ENCODE data around the gene C16orf89.
"Not testable (repeated sequence)": the region's sequence is repeated elsewhere in the genome, so short reads cannot be mapped to it uniquely, and the experiment has no call there.

The C16orf89 gene

GRCh38 chr16:5098221-5099159, 32.7 kb upstream of the C16orf89 start:
- H3K27me3 ChIP-seq (ENCODE audit: insufficient read depth, low read length, poor library complexity); H3K4me1 ChIP-seq (ENCODE audit: insufficient read depth, low read length); H2AFZ ChIP-seq (ENCODE audit: low read depth, low read length); H3K27ac ChIP-seq (ENCODE audit: low read length); H3K9ac ChIP-seq (ENCODE audit: low read depth, low read length); H3K79me2 ChIP-seq (ENCODE audit: insufficient read depth, low read length); H3K36me3 ChIP-seq (ENCODE audit: insufficient read depth, low read length); H4K20me1 ChIP-seq (ENCODE audit: insufficient read depth, low read length); DNase-seq; H3K9me3 ChIP-seq (ENCODE audit: insufficient read depth, low read length, severe bottlenecking); H3K4me2 ChIP-seq (ENCODE audit: insufficient read depth, low read length); ATAC-seq (ENCODE audit: insufficient read depth, low read depth); H3K4me3 ChIP-seq (ENCODE audit: low read depth in 1 of 2, low read length in 2 of 2): not testable (repeated sequence)

GRCh38 chr16:5097470-5098220, 31.9 kb upstream of the C16orf89 start, which contains the start of gene EEF2KMT:
Gene EEF2KMT (minus strand): TSS chr16:5097795. CDS start chr16:5097739, 56 bp downstream.
- not testable (repeated sequence) for H3K27ac ChIP-seq (ENCODE audit: low read length); H2AFZ ChIP-seq (ENCODE audit: low read depth, low read length); H3K4me3 ChIP-seq (ENCODE audit: low read depth in 1 of 2, low read length in 2 of 2); H4K20me1 ChIP-seq (ENCODE audit: insufficient read depth, low read length); H3K4me1 ChIP-seq (ENCODE audit: insufficient read depth, low read length); H3K9ac ChIP-seq (ENCODE audit: low read depth, low read length); H3K4me2 ChIP-seq (ENCODE audit: insufficient read depth, low read length); H3K79me2 ChIP-seq (ENCODE audit: insufficient read depth, low read length); H3K27me3 ChIP-seq (ENCODE audit: insufficient read depth, low read length, poor library complexity); H3K9me3 ChIP-seq (ENCODE audit: insufficient read depth, low read length, severe bottlenecking); H3K36me3 ChIP-seq (ENCODE audit: insufficient read depth, low read length); ATAC-seq (ENCODE audit: insufficient read depth, low read depth)
- DNase-seq = peak; percentile 58

GRCh38 chr16:5097061-5097469, 31.3 kb upstream of the C16orf89 start:
- not testable (repeated sequence) for H3K27ac ChIP-seq (ENCODE audit: low read length); ATAC-seq (ENCODE audit: insufficient read depth, low read depth); H3K9me3 ChIP-seq (ENCODE audit: insufficient read depth, low read length, severe bottlenecking); H3K4me3 ChIP-seq (ENCODE audit: low read depth in 1 of 2, low read length in 2 of 2); H3K4me1 ChIP-seq (ENCODE audit: insufficient read depth, low read length); DNase-seq; H3K79me2 ChIP-seq (ENCODE audit: insufficient read depth, low read length); H4K20me1 ChIP-seq (ENCODE audit: insufficient read depth, low read length); H3K36me3 ChIP-seq (ENCODE audit: insufficient read depth, low read length); H3K4me2 ChIP-seq (ENCODE audit: insufficient read depth, low read length); H3K27me3 ChIP-seq (ENCODE audit: insufficient read depth, low read length, poor library complexity); H2AFZ ChIP-seq (ENCODE audit: low read depth, low read length); H3K9ac ChIP-seq (ENCODE audit: low read depth, low read length)

GRCh38 chr16:5096437-5097060, 30.8 kb upstream of the C16orf89 start:
- H2AFZ ChIP-seq (ENCODE audit: low read depth, low read length); H3K9me3 ChIP-seq (ENCODE audit: insufficient read depth, low read length, severe bottlenecking); H3K27me3 ChIP-seq (ENCODE audit: insufficient read depth, low read length, poor library complexity); H3K27ac ChIP-seq (ENCODE audit: low read length); H4K20me1 ChIP-seq (ENCODE audit: insufficient read depth, low read length); H3K4me3 ChIP-seq (ENCODE audit: low read depth in 1 of 2, low read length in 2 of 2); ATAC-seq (ENCODE audit: insufficient read depth, low read depth); H3K4me1 ChIP-seq (ENCODE audit: insufficient read depth, low read length); H3K9ac ChIP-seq (ENCODE audit: low read depth, low read length); DNase-seq; H3K79me2 ChIP-seq (ENCODE audit: insufficient read depth, low read length); H3K36me3 ChIP-seq (ENCODE audit: insufficient read depth, low read length); H3K4me2 ChIP-seq (ENCODE audit: insufficient read depth, low read length): not testable (repeated sequence)

GRCh38 chr16:5095145-5095830, 29.5 kb upstream of the C16orf89 start:
- not testable (repeated sequence) for H3K27me3 ChIP-seq (ENCODE audit: insufficient read depth, low read length, poor library complexity); H3K4me1 ChIP-seq (ENCODE audit: insufficient read depth, low read length); H3K4me2 ChIP-seq (ENCODE audit: insufficient read depth, low read length); H2AFZ ChIP-seq (ENCODE audit: low read depth, low read length); H3K9me3 ChIP-seq (ENCODE audit: insufficient read depth, low read length, severe bottlenecking); DNase-seq; H3K36me3 ChIP-seq (ENCODE audit: insufficient read depth, low read length); H3K9ac ChIP-seq (ENCODE audit: low read depth, low read length); H3K79me2 ChIP-seq (ENCODE audit: insufficient read depth, low read length); H3K27ac ChIP-seq (ENCODE audit: low read length); H3K4me3 ChIP-seq (ENCODE audit: low read depth in 1 of 2, low read length in 2 of 2); H4K20me1 ChIP-seq (ENCODE audit: insufficient read depth, low read length); ATAC-seq (ENCODE audit: insufficient read depth, low read depth)

- not testable (repeated sequence) for H3K9me3 ChIP-seq (ENCODE audit: insufficient read depth, low read length, severe bottlenecking); H3K27ac ChIP-seq (ENCODE audit: low read length); ATAC-seq (ENCODE audit: insufficient read depth, low read depth); DNase-seq; H3K36me3 ChIP-seq (ENCODE audit: insufficient read depth, low read length); H3K27me3 ChIP-seq (ENCODE audit: insufficient read depth, low read length, poor library complexity); H4K20me1 ChIP-seq (ENCODE audit: insufficient read depth, low read length); H3K9ac ChIP-seq (ENCODE audit: low read depth, low read length); H3K4me3 ChIP-seq (ENCODE audit: low read depth in 1 of 2, low read length in 2 of 2); H3K4me1 ChIP-seq (ENCODE audit: insufficient read depth, low read length); H3K4me2 ChIP-seq (ENCODE audit: insufficient read depth, low read length); H3K79me2 ChIP-seq (ENCODE audit: insufficient read depth, low read length); H2AFZ ChIP-seq (ENCODE audit: low read depth, low read length)
Observed at GRCh38 chr16:5093746-5094145, 28.0 kb upstream of the C16orf89 start.

GRCh38 chr16:5093081-5093480, 27.3 kb upstream of the C16orf89 start:
- not testable (repeated sequence) for H3K4me3 ChIP-seq (ENCODE audit: low read depth in 1 of 2, low read length in 2 of 2); H3K27ac ChIP-seq (ENCODE audit: low read length); H3K27me3 ChIP-seq (ENCODE audit: insufficient read depth, low read length, poor library complexity); H3K9ac ChIP-seq (ENCODE audit: low read depth, low read length); H3K9me3 ChIP-seq (ENCODE audit: insufficient read depth, low read length, severe bottlenecking); H4K20me1 ChIP-seq (ENCODE audit: insufficient read depth, low read length); ATAC-seq (ENCODE audit: insufficient read depth, low read depth); H3K36me3 ChIP-seq (ENCODE audit: insufficient read depth, low read length); H2AFZ ChIP-seq (ENCODE audit: low read depth, low read length); H3K79me2 ChIP-seq (ENCODE audit: insufficient read depth, low read length); H3K4me2 ChIP-seq (ENCODE audit: insufficient read depth, low read length); H3K4me1 ChIP-seq (ENCODE audit: insufficient read depth, low read length); DNase-seq
